Activated T-helper 17 cell treated with anti-CD3 and anti-CD28 coated beads, Interleukin-2, amount 50 U/mL, for 72 hours (primary cell): ENCODE data around the gene TFDP2. TPM values are rescaled to one million over a fixed set of nuclear protein-coding genes. Genes with fewer than 3 reads are reported as not detected.

Source experiments
- ATAC-seq: fragments of 150-1000 bp; cut with Tn5 transposase; replicated peaks from 2 replicates; pipeline ENCODE4 v1.10.0; 2021; ENCODE audit warnings: mild to moderate bottlenecking, moderate library complexity
- H3K27ac Mint-ChIP-seq: one replicate; pipeline ENCODE4 v1.8.0; 2022; ENCODE audit warnings: mixed read lengths
- H3K27me3 Mint-ChIP-seq: one replicate; pipeline ENCODE4 v1.8.0; 2022; ENCODE audit warnings: mixed read lengths
- H3K36me3 Mint-ChIP-seq: one replicate; pipeline ENCODE4 v1.8.0; 2022; ENCODE audit warnings: low read depth, mild to moderate bottlenecking, mixed read lengths
- H3K4me1 Mint-ChIP-seq: one replicate; pipeline ENCODE4 v1.8.0; 2022; ENCODE audit warnings: mixed read lengths
- H3K4me3 Mint-ChIP-seq: one replicate; pipeline ENCODE4 v1.8.0; 2022; ENCODE audit warnings: mild to moderate bottlenecking, mixed read lengths
- H3K9me3 Mint-ChIP-seq: one replicate; pipeline ENCODE4 v1.8.0; 2022; ENCODE audit warnings: mixed read lengths
- total RNA-seq, 2 donors: library from RNA; stranded (reverse); gene quantifications; one replicate each; pipeline ENCODE4 v1.2.3, GENCODE V29; 2022

Gene TFDP2
- total RNA-seq = 10 to 100 TPM; 18.0 to 24.1 TPM

DNA sequence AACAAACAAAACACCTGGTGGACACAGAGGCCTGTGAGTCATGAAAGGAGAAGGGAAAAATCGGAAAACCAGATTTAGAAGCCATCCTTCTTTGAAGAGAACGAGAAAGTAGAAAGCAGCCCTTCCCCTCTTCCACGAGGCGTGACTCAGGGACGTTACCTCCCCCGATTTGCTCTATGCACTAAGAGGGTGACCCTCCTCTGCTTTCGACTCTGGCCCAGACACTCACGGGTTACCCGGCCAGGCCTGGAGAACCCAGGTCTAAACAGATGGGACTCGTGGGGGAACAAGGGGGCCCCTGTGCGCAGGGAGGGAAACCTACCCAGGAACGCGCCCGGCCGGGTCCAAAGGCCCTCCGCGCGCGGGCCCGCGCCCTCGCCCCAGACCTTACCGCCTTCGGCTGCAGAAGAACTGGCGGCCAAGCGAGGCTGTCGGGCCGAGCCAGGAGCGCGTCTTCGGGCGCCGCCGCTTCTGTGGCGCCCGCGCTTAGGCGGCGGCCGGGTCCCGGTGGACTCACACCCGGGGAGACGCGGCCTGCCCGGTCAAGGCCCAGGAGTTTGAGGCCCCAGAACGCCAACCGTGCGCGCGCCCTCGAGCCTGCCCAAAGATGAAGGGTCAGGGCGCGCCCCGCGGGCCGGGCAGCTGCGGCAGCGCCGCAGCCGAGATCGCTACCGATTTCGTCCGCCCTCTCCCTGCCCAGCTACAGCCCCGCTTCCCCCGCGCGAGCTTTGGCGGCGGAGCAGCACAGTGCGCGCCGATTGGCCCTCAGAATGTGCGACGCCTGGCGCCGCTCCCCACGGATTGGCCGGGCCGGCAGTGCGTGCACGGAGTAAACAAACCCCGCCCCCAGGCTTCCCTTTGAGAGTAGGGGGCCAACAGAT, at the start of gene TFDP2:
TSS of gene TFDP2 (minus strand) at position 753 of the 881 bp plus-strand sequence. CDS start 47,795 bp downstream, outside the sequence.
- Mint-ChIP-seq H3K4me3 (peak within 1 kb of the TSS; percentile 87), H3K27ac (peak within 1 kb of the TSS; percentile 83), H3K9me3 (no peaks in the 10 kb centered on the region), H3K36me3 (no peaks in the 10 kb centered on the region), H3K27me3 (no peaks in the 10 kb centered on the region), H3K4me1 (peaks cover 13% of the 10 kb centered on the region)
- ATAC-seq = peak; percentile 100

- H3K27ac Mint-ChIP-seq = no peak overlapping the region
These were observed 39.5 kb upstream of the TFDP2 start for GRCh38 chr3:142188846-142189245.

DNA sequence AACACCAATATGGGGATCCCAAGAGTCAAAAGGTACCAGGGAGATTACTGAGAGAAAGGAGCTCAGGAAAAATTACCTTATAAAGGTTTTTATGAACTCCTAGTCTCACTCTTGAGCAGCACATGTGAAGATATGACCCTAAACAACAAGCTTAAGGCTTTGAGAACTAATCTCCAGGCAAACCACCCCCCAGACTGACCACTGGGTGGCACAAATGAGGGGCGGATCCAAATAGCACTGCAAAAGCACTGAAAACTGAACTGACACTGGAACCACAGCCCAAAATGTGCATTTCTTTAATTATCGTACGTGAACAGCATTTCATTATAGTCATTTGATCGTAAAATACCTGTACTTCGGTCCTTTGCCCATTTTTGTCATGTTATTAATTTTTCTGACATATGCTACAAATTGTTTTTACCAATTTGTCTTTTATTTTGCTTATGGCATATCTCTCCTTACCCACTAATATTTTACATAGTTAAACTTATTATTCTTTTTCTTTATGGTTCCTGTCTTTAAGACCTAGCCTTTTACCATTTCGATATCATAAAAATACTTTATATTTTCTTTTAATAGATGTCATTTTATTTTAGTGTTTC, 31.5 kb upstream of the TFDP2 start:
- H3K36me3 Mint-ChIP-seq = peaks cover 65% of the 10 kb centered on the region
- H3K4me1 Mint-ChIP-seq = no peaks in the 10 kb centered on the region
- no peak for ATAC-seq
- H3K27ac Mint-ChIP-seq = no peak overlapping the region
- H3K9me3 Mint-ChIP-seq = no peaks in the 10 kb centered on the region
- no peaks in the 10 kb centered on the region for H3K27me3 Mint-ChIP-seq
- no peak overlapping the region for H3K4me3 Mint-ChIP-seq

More at GRCh38 chr3:142188846-142189245, 39.5 kb upstream of the TFDP2 start:
- Mint-ChIP-seq H3K27me3 (no peaks in the 10 kb centered on the region), H3K36me3 (peaks cover 23% of the 10 kb centered on the region), H3K4me3 (no peak overlapping the region), H3K4me1 (no peaks in the 10 kb centered on the region), H3K9me3 (no peaks in the 10 kb centered on the region)
- ATAC-seq = no peak

- H3K36me3 Mint-ChIP-seq = peaks cover 50% of the 10 kb centered on the region
- H3K4me1 Mint-ChIP-seq = no peaks in the 10 kb centered on the region
- peak overlapping the region; percentile 15 for H3K27ac Mint-ChIP-seq
- ATAC-seq = no peak
- no peak overlapping the region for H3K4me3 Mint-ChIP-seq
- no peaks in the 10 kb centered on the region for H3K9me3 Mint-ChIP-seq
- no peaks in the 10 kb centered on the region for H3K27me3 Mint-ChIP-seq
These were observed 26.1 kb upstream of the TFDP2 start for GRCh38 chr3:142175478-142175877.

DNA sequence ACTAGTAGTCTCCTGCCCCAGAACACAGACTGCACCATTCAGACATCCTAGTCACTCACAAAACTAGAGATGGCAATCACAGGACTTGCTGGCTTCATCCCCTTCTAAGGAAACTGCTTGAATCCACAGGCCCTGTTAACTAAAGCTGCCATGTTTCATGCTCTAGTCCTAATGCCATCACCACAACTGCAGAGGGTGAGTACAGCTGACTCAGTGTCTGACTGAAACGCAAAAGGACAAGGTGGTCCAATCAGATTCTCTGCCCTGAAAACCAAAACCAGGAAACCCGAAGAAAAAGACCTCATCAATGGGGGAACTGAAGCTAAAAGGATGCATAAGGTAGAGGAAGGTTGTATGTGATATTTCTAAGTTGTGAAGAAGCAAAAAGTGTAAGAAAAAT, 25.2 kb upstream of the TFDP2 start:
- no peaks in the 10 kb centered on the region for H3K9me3 Mint-ChIP-seq
- ATAC-seq = no peak
- H3K27me3 Mint-ChIP-seq = no peaks in the 10 kb centered on the region
- no peaks in the 10 kb centered on the region for H3K4me1 Mint-ChIP-seq
- H3K36me3 Mint-ChIP-seq = peaks cover 51% of the 10 kb centered on the region
- H3K27ac Mint-ChIP-seq = no peak overlapping the region
- H3K4me3 Mint-ChIP-seq = no peak overlapping the region

DNA sequence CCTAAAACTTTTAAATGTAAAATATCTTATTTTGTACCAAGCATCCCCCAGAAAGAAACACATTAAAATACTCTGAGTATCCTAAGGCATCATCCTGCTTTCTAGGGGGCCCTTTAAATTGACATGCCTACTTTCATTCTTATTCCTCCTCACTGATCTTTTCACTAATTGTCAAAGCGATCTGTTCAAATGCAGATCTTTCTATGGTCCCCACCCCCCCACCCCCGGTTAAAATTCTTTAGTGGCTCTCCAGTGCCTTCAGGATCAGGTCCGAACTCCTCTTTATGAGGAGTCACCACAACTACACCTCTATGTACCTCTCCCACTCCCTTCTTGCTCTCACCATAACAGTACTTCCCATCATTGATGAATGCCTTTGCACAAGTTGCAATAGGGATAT, 19.2 kb upstream of the TFDP2 start:
- Mint-ChIP-seq H3K27me3 (no peaks in the 10 kb centered on the region), H3K4me3 (no peak overlapping the region), H3K27ac (no peak overlapping the region), H3K36me3 (peaks cover 40% of the 10 kb centered on the region), H3K4me1 (no peaks in the 10 kb centered on the region), H3K9me3 (no peaks in the 10 kb centered on the region)
- no peak for ATAC-seq

DNA sequence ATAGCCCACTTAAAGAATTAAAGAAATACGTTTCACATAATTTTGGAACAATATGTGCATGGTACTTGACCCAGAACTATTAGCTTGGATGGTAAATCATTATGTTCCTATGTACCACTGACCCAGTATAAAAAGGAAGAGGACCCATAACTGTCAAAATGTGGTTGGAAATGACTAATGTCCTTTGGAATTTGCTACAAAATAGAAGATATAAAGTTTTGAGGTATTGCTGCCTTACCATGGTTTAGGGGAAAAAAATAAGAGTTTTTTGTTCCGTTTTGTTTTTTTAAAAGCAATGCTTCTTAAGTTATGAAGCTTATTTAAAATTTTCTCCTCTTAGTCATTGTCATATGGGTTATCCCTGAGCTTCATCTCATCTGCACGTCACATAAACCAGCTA, 15.8 kb upstream of the TFDP2 start:
- Mint-ChIP-seq H3K4me1 (no peaks in the 10 kb centered on the region), H3K27ac (no peak overlapping the region), H3K27me3 (no peaks in the 10 kb centered on the region), H3K4me3 (no peak overlapping the region), H3K36me3 (peaks cover 41% of the 10 kb centered on the region), H3K9me3 (no peaks in the 10 kb centered on the region)
- ATAC-seq = no peak

GRCh38 chr3:142159083-142159740, 9.9 kb upstream of the TFDP2 start:
- no peak overlapping the region for H3K4me3 Mint-ChIP-seq
- H3K27ac Mint-ChIP-seq = no peak overlapping the region
- no peaks in the 10 kb centered on the region for H3K9me3 Mint-ChIP-seq
- no peaks in the 10 kb centered on the region for H3K4me1 Mint-ChIP-seq
- H3K27me3 Mint-ChIP-seq = no peaks in the 10 kb centered on the region
- H3K36me3 Mint-ChIP-seq = peaks cover 14% of the 10 kb centered on the region
- ATAC-seq = no peak

DNA sequence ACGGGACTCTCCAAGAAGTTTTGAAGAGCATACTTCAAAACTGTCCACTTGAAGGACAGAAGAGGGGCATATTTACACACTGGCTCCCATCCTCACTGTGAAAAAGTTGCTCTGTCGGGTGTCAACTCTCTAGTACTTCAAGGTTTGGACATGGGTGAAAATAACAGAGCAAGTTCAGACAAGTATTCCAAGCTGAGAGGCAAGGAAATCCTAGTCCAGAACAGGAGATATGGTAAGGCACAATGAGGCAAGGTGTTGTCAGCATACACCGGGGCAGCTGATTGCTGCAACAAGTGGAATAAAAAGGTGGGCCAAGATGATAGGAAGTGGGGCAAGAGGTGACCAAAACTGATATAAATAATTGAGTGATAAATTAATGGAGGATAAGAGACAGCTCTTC, 4.8 kb upstream of the TFDP2 start:
- ATAC-seq = no peak
- H3K4me1 Mint-ChIP-seq = no peaks in the 10 kb centered on the region
- H3K4me3 Mint-ChIP-seq = no peak overlapping the region
- no peaks in the 10 kb centered on the region for H3K36me3 Mint-ChIP-seq
- H3K27me3 Mint-ChIP-seq = no peaks in the 10 kb centered on the region
- no peak overlapping the region for H3K27ac Mint-ChIP-seq
- H3K9me3 Mint-ChIP-seq = no peaks in the 10 kb centered on the region

GRCh38 chr3:142152384-142152783, 3.0 kb upstream of the TFDP2 start:
- Mint-ChIP-seq H3K36me3 (no peaks in the 10 kb centered on the region), H3K9me3 (no peaks in the 10 kb centered on the region), H3K4me3 (no peak overlapping the region), H3K4me1 (peaks cover 9% of the 10 kb centered on the region), H3K27ac (no peak overlapping the region), H3K27me3 (no peaks in the 10 kb centered on the region)
- ATAC-seq = no peak

DNA sequence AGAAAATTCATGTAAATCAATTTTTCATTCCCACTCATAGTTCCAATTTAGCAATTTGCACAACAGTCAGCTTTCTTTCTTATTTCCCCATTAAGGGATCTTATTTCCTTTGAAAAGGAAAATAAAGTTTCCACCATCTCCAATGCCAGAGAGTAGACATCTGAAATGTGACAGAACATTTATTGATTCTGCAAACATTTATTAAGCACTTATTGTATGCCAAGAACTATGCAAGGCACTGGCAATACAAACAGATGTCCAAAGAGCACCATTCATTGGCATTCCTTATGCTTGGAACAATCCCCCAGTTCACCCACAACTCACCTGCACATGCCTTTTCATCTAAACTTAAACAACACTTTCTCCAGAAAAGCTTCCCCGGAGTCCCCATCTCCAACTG, 2.5 kb upstream of the TFDP2 start:
- H3K9me3 Mint-ChIP-seq = no peaks in the 10 kb centered on the region
- no peak overlapping the region for H3K27ac Mint-ChIP-seq
- no peak for ATAC-seq
- H3K4me3 Mint-ChIP-seq = no peak overlapping the region
- H3K27me3 Mint-ChIP-seq = no peaks in the 10 kb centered on the region
- no peaks in the 10 kb centered on the region for H3K36me3 Mint-ChIP-seq
- H3K4me1 Mint-ChIP-seq = peaks cover 13% of the 10 kb centered on the region

DNA sequence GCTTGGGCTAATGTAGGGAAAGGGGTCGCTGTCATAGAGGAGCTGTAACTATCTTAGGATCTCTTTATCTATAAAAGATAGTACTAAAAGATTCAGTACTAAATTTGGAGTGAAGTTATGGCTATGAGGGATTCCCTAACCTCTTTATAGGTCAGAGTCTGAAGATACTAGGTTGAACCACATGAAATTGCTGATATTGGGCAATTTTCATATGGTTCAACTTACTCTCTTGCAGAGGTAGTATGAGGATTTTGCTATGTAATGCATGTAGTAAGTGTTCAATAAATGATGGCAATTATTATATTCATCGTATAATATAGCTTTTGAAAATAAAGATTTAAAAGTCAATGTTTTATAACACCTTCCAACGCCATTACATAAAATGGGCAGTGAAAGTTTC, 1.9 kb upstream of the TFDP2 start:
- Mint-ChIP-seq H3K27me3 (no peaks in the 10 kb centered on the region), H3K36me3 (no peaks in the 10 kb centered on the region), H3K9me3 (no peaks in the 10 kb centered on the region), H3K27ac (no peak overlapping the region), H3K4me1 (peaks cover 13% of the 10 kb centered on the region), H3K4me3 (no peak overlapping the region)
- no peak for ATAC-seq

DNA sequence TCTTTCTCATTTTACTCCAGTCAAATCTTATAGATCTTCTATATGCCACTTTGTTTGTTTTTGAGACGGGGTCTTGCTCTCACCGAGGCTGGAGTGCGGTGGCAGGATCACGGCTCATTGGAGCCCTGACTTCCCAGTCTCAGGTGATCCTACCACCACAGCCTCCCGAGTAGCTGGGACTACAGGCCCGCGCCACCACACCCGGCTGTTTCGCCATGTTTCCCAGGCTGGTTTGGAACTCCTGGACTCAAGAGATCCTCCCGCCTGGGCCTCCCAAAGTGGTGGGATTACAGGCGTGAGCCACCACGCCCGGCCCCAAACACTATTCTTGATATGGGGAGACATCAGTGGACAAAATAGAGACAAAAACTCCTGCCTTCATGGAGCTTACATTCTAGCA, 927 bp upstream of the TFDP2 start:
- H3K27me3 Mint-ChIP-seq = no peaks in the 10 kb centered on the region
- H3K4me1 Mint-ChIP-seq = peaks cover 13% of the 10 kb centered on the region
- no peak overlapping the region for H3K27ac Mint-ChIP-seq

DNA sequence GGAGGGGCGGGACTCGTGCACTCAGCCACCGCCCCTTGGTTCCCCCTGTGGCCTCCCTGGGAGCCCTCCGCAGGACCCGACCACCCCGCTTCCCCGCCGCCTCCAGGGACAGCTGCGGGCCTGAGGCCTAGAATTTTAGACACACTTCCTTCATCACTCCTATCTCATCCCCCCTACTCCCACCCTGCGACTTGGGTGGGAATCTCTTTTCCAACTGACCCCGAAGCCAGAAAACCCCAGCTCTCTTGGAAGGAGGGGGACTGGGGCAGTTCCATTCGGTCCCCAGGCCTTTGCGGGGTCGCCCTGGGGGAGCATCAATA, 289 bp upstream of the TFDP2 start:
- no peaks in the 10 kb centered on the region for H3K9me3 Mint-ChIP-seq

More for the DNA sequence above, 927 bp upstream of the TFDP2 start:
- H3K36me3 Mint-ChIP-seq = no peaks in the 10 kb centered on the region
- H3K4me3 Mint-ChIP-seq = peak overlapping the region; percentile 87
- no peak for ATAC-seq
- H3K9me3 Mint-ChIP-seq = no peaks in the 10 kb centered on the region

More for the DNA sequence above, 289 bp upstream of the TFDP2 start:
- no peak for ATAC-seq
- Mint-ChIP-seq H3K36me3 (no peaks in the 10 kb centered on the region), H3K4me1 (peaks cover 13% of the 10 kb centered on the region), H3K27me3 (no peaks in the 10 kb centered on the region), H3K27ac (peak overlapping the region; percentile 41), H3K4me3 (peak overlapping the region; percentile 87)
